Activated CD8-positive, alpha-beta memory T cell treated with anti-CD3 and anti-CD28 coated beads for 36 hours (primary cell): ENCODE measurements around the gene ME3. TPM values are rescaled to one million over a fixed set of nuclear protein-coding genes. Genes with fewer than 3 reads are reported as not detected.

Source experiments
- CTCF ChIA-PET: fragments of 350-600 bp; sonication (Branson Sonifier 250); formaldehyde crosslinking; loops from one replicate; lab custom pipeline; 2021; ENCODE audit warnings: antibody characterized with exemption; lab: Charles Lee
- POLR2A ChIA-PET: fragments of 350-600 bp; sonication (Branson Sonifier 250); formaldehyde crosslinking; loops from one replicate; lab custom pipeline; 2021; ENCODE audit warnings: antibody characterized with exemption; lab: Charles Lee
- total RNA-seq, 2 experiments: library from RNA; stranded (reverse); gene quantifications; one replicate each; pipeline ENCODE4 v1.2.3, GENCODE V29; 2021

The ME3 gene
- total RNA-seq, 2 experiments from 2014 or later = 1.8 TPM

- CTCF ChIA-PET = no interaction called here
- POLR2A ChIA-PET = no interaction called here
Measured at GRCh38 chr11:86696004-86696403, 23.6 kb upstream of the ME3 start.

GRCh38 chr11:86695373-86695772, 23.0 kb upstream of the ME3 start:
- ChIA-PET CTCF (no interaction called here), POLR2A (no interaction called here)

- ChIA-PET POLR2A (no interaction called here), CTCF (no interaction called here)
Measured at GRCh38 chr11:86693518-86693917, 21.1 kb upstream of the ME3 start.

- ChIA-PET CTCF (no interaction called here), POLR2A (no interaction called here)
Measured at GRCh38 chr11:86692746-86693145, 20.3 kb upstream of the ME3 start.

- POLR2A ChIA-PET = no interaction called here
- CTCF ChIA-PET = no interaction called here
Measured at GRCh38 chr11:86692317-86692716, 19.9 kb upstream of the ME3 start.

GRCh38 chr11:86688398-86689179, 16.2 kb upstream of the ME3 start:
- CTCF ChIA-PET = interaction anchor here (1.2 kb wide), 1 partner anchor 10 kb away, joined by 3 read pairs; no protein-coding TSS in a partner anchor
- POLR2A ChIA-PET = no interaction called here

- CTCF ChIA-PET = interaction anchor here (1.2 kb wide), 1 partner anchor 8 kb away, joined by 3 read pairs; no protein-coding TSS in a partner anchor
- POLR2A ChIA-PET = no interaction called here
Measured at GRCh38 chr11:86687185-86687778, 14.9 kb upstream of the ME3 start.

- ChIA-PET CTCF (no interaction called here), POLR2A (no interaction called here)
Measured at GRCh38 chr11:86686531-86686930, 14.1 kb upstream of the ME3 start.

GRCh38 chr11:86681483-86681756, 9.0 kb upstream of the ME3 start:
- ChIA-PET POLR2A (no interaction called here), CTCF (no interaction called here)

GRCh38 chr11:86680716-86681482, 8.5 kb upstream of the ME3 start:
- ChIA-PET POLR2A (no interaction called here), CTCF (no interaction called here)

- ChIA-PET CTCF (interaction anchor here (1.3 kb wide), 1 partner anchor 9 kb away, joined by 3 read pairs; no protein-coding TSS in a partner anchor), POLR2A (no interaction called here)
Measured at GRCh38 chr11:86678823-86679222, 6.4 kb upstream of the ME3 start.

- ChIA-PET POLR2A (no interaction called here), CTCF (interaction anchor here (1.3 kb wide), 1 partner anchor 10 kb away, joined by 3 read pairs; no protein-coding TSS in a partner anchor)
Measured at GRCh38 chr11:86678296-86678695, 5.9 kb upstream of the ME3 start.

- POLR2A ChIA-PET = no interaction called here
- CTCF ChIA-PET = no interaction called here
Measured at GRCh38 chr11:86676533-86677154, 4.2 kb upstream of the ME3 start.

GRCh38 chr11:86676010-86676409, 3.6 kb upstream of the ME3 start:
- ChIA-PET POLR2A (no interaction called here), CTCF (no interaction called here)

- CTCF ChIA-PET = interaction anchor here (1.1 kb wide), 1 partner anchor 218 kb away, joined by 3 read pairs; no protein-coding TSS in a partner anchor
- POLR2A ChIA-PET = interaction anchor here (0.6 kb wide), 1 partner anchor 66 kb away, joined by 3 read pairs; no protein-coding TSS in a partner anchor
Measured at GRCh38 chr11:86675017-86675416, 2.6 kb upstream of the ME3 start.

- ChIA-PET POLR2A (interaction anchor here (0.6 to 0.9 kb wide), 2 partner anchors 65 to 214 kb away, joined by 3 read pairs; no protein-coding TSS in a partner anchor), CTCF (interaction anchor here (1.1 kb wide), 1 partner anchor 217 kb away, joined by 3 read pairs; no protein-coding TSS in a partner anchor)
Measured at GRCh38 chr11:86673872-86674750, 1.7 kb upstream of the ME3 start.

GRCh38 chr11:86673055-86673843, 833 bp upstream of the ME3 start:
- ChIA-PET CTCF (no interaction called here), POLR2A (no interaction called here)

GRCh38 chr11:86671531-86672006, 847 bp downstream of the ME3 start:
- CTCF ChIA-PET = no interaction called here
- POLR2A ChIA-PET = no interaction called here
